ENCODE data around the gene KLHL21.
A peak's percentile ranks its signal among the peaks of the same experiment; 100 is the strongest.

KLHL21 gene

DNA sequence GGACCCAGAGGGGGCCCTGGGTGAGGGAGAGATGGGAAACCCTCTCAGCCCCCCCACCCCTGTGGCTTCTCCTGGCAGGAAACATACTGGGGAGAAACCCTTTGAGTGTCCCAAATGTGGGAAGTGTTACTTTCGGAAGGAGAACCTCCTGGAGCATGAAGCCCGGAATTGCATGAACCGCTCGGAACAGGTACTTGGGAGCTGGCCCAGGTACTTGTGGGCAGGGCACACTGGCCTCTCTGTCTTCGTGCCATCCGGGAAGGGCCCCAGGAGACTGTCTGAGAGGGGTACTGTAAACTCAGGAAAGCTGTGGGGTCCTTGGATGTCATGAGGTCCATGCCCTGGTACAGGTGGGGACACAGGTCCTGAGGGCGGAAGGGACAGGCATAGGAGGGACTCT is 16.8 kb downstream of the KLHL21 start:
- ATAC-seq (no peak), DNase-seq (no peak)
- Mint-ChIP-seq H3K27me3 (no peaks in the 10 kb centered on the region), H3K4me3 (no peak overlapping the region), H3K9me3 (no peaks in the 10 kb centered on the region), H3K27ac (no peak overlapping the region), H3K4me1 (peaks cover 21% of the 10 kb centered on the region), H3K36me3 (ENCODE audit: low read depth) (peaks cover 10% of the 10 kb centered on the region)

DNA sequence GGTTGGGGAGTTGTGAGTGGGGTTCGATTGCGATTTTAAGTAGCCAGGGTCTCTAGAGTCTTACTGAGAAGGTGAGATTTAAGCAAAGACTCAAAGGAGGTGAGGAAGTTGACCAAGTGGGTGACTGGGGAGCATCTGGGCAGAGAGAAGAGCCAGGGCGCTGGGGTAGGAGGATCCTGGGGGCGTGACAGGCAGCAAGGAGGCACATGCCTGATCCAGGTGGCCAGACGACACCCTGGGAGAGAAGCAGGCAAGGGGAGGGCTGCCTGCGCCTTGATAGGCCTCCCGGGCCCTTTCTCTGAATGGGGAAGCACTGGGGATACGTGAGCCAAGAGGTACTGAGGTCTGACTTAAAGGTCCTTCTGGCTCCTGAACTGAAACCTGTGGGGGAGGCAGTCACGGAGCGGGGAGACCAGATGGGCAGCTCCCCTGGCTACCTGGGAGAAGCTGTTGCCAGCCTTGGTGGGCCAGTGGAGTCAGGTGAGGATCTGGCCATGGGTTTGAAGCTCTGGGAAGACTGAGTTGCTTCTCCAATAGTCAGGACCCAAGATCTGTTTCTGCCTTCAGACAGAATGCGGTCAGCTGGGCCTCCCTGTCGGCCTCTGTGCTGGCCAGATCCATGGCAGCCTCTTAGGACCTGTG is 17.5 kb downstream of the KLHL21 start:
- ATAC-seq (no peak), DNase-seq (no peak)
- Mint-ChIP-seq H3K27ac (no peak overlapping the region), H3K9me3 (no peaks in the 10 kb centered on the region), H3K4me1 (peaks cover 23% of the 10 kb centered on the region), H3K4me3 (no peak overlapping the region), H3K27me3 (no peaks in the 10 kb centered on the region), H3K36me3 (ENCODE audit: low read depth) (peaks cover 10% of the 10 kb centered on the region)

DNA sequence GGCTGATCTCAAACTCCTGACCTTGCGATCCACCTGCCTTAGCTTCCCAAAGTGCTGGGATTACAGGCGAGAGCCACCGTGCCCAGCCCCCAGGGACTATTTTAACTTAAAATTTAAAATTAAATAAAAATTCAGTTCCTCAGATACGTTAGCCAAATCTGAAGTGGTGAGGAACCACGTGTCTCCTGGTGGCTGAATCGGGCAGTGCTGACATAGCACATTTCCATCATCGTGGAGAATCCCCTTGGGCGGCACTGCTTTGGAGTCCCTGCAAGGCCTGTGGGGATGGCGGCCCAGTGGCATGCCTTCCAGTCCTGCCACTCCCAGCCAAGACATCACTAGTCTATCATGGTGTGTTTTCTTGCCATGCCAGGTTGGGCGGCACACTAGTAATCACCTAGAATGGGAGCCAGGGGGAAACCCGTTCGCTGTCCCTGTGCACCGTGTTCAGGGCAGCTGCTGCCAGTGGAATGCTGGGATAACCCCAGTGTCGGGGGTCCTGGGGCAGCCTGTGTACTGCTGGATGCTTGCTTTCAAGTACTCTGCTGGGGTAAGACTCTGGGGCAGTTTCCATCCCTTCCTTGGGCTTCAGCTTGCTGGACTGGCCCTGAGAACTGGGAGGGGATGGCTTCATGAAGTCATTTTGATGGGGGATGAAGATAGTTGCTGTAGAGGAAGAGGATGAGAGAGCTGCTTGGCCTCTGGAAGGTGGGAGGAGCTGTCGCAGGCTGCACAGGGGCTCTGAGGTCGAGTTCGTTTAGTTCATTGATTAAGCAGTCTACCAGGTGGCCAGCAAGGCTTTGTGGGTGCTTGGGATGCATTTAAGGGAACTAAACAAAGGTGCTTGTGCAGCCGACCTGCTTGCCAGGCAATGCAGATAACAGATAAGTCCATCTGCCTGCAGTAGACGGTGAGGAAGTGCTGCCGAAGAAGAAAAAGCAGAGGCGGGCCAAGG is 18.3 kb downstream of the KLHL21 start:
- H3K27me3 Mint-ChIP-seq = no peaks in the 10 kb centered on the region
- ATAC-seq = no peak
- H3K4me3 Mint-ChIP-seq = no peak overlapping the region
- no peaks in the 10 kb centered on the region for H3K9me3 Mint-ChIP-seq
- peaks cover 10% of the 10 kb centered on the region for H3K36me3 Mint-ChIP-seq (ENCODE audit: low read depth)
- H3K27ac Mint-ChIP-seq = no peak overlapping the region
- peaks cover 29% of the 10 kb centered on the region for H3K4me1 Mint-ChIP-seq
- no peak for DNase-seq

DNA sequence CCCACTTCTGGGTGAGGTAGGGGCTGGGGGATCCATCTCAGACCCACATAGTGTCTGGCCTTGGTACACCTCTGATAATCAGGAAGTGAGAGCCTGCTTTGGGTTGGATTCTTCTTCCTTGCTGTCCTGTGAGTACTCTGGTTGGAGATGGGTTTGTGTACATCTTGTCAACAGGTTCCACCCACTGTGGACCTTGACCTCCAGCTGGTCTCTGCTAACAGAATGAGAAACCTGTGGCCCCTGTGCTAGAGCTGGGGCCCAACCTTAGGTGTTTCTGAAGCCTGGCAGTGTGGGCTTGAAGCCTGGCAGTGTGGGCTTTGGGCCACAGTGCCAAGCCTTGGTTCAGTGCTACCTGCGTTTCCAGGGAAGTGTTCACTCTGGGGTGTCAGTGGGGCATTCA is 20.3 kb downstream of the KLHL21 start:
- no peaks in the 10 kb centered on the region for H3K9me3 Mint-ChIP-seq
- ATAC-seq = no peak
- H3K4me3 Mint-ChIP-seq = peak overlapping the region; percentile 3
- DNase-seq = no peak
- H3K27ac Mint-ChIP-seq = no peak overlapping the region
- H3K36me3 Mint-ChIP-seq (ENCODE audit: low read depth) = peaks cover 6% of the 10 kb centered on the region
- H3K4me1 Mint-ChIP-seq = peaks cover 31% of the 10 kb centered on the region
- H3K27me3 Mint-ChIP-seq = no peaks in the 10 kb centered on the region

DNA sequence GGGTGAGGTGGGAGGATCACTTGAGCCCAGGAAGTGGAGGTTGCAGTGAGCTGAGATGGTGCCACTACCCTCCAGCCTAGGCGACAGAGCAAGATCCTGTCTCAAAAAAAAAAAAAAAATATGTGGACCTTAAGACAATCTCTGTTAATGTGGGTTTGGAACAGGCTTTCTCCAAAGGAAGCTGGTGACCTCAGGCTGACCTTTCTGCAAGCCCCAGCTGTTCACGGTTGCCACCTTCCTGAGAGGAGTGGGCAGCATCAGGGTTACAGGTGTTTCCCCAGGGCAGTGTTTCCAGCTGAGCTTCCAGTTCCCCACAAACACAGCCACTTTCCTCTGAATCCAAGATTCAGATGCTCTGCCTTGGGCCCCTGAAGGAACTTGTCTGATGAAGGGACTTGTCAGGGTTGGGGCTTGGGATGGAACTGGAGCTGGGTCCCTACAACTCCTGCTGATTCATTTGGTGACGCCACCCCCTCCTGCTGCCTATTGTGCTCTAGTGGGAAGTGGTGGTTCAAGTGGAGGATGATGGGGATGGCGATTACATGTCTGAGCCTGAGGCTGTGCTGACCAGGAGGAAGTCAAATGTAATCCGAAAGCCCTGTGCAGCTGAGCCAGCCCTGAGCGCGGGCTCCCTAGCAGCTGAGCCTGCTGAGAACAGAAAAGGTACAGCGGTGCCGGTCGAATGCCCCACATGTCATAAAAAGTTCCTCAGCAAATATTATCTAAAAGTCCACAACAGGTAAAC is 20.9 kb downstream of the KLHL21 start:
- DNase-seq = no peak
- no peak for ATAC-seq
- peaks cover 31% of the 10 kb centered on the region for H3K4me1 Mint-ChIP-seq

DNA sequence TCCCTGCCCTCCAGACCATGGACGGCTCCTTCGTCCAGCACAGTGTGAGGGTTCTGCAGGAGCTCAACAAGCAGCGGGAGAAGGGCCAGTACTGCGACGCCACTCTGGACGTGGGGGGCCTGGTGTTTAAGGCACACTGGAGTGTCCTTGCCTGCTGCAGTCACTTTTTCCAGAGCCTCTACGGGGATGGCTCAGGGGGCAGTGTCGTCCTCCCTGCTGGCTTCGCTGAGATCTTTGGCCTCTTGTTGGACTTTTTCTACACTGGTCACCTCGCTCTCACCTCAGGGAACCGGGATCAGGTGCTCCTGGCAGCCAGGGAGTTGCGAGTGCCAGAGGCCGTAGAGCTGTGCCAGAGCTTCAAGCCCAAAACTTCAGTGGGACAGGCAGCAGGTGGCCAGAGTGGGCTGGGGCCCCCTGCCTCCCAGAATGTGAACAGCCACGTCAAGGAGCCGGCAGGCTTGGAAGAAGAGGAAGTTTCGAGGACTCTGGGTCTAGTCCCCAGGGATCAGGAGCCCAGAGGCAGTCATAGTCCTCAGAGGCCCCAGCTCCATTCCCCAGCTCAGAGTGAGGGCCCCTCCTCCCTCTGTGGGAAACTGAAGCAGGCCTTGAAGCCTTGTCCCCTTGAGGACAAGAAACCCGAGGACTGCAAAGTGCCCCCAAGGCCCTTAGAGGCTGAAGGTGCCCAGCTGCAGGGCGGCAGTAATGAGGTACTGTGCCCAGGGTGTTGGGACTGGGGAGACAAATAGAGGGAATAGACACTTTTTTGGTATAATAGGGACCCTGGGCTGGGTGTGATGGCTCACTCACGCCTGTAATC is 21.9 kb downstream of the KLHL21 start:
- Mint-ChIP-seq H3K9me3 (no peaks in the 10 kb centered on the region), H3K4me1 (peaks cover 31% of the 10 kb centered on the region), H3K36me3 (ENCODE audit: low read depth) (peaks cover 6% of the 10 kb centered on the region), H3K4me3 (peak overlapping the region; percentile 89), H3K27me3 (no peaks in the 10 kb centered on the region), H3K27ac (peak overlapping the region; percentile 94)
- ATAC-seq (no peak), DNase-seq (no peak)

More for the DNA sequence above, 20.9 kb downstream of the KLHL21 start:
- peak overlapping the region; percentile 89 for H3K4me3 Mint-ChIP-seq
- peak overlapping the region; percentile 40 for H3K27ac Mint-ChIP-seq
- no peaks in the 10 kb centered on the region for H3K9me3 Mint-ChIP-seq
- H3K27me3 Mint-ChIP-seq = no peaks in the 10 kb centered on the region
- H3K36me3 Mint-ChIP-seq (ENCODE audit: low read depth) = peaks cover 6% of the 10 kb centered on the region

DNA sequence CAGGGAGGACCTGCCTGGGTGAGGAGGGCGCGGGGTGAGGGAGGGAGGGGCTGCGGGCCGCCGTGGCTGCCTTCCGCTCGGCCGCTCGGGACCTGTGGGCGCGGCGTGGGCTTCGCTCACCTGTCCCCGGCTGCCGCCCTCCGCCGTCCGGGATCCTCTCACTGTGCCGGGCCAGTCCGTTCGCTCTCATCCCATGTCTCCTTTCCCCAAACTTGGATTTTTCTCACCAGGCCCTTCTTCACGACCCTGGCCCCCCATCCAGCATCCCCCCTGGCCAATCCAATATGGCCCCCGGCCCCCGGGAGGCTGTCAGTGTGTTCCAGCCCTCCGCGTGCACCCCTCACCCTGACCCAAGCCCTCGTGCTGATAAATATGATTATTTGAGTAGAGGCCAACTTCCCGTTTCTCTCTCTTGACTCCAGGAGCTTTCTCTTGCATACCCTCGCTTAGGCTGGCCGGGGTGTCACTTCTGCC is 22.5 kb downstream of the KLHL21 start:
- peak overlapping the region; percentile 94 for H3K27ac Mint-ChIP-seq
- ATAC-seq (no peak), DNase-seq (no peak)
- no peaks in the 10 kb centered on the region for H3K27me3 Mint-ChIP-seq
- H3K9me3 Mint-ChIP-seq = no peaks in the 10 kb centered on the region
- peaks cover 31% of the 10 kb centered on the region for H3K4me1 Mint-ChIP-seq
- H3K36me3 Mint-ChIP-seq (ENCODE audit: low read depth) = peaks cover 6% of the 10 kb centered on the region
- H3K4me3 Mint-ChIP-seq = peak overlapping the region; percentile 89

DNA sequence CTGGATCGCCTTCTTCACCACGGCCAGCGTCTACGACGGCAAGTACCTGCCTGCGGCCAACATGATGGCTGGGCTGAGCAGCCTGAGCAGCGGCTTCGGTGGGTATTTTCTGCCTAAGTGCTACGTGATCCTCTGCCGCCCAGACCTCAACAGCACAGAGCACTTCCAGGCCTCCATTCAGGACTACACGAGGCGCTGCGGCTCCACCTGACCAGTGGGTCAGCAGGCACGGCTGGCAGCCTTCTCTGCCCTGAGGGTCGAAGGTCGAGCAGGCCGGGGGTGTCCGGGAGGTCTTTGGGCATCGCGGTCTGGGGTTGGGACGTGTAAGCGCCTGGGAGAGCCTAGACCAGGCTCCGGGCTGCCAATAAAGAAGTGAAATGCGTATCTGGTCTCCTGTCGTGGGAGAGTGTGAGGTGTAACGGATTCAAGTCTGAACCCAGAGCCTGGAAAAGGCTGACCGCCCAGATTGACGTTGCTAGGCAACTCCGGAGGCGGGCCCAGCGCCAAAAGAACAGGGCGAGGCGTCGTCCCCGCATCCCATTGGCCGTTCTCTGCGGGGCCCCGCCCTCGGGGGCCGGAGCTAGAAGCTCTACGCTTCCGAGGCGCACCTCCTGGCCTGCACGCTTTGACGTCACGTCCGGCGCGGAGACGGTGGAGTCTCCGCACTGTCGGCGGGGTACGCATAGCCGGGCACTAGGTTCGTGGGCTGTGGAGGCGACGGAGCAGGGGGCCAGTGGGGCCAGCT is 23.1 kb downstream of the KLHL21 start, which contains the start of gene ZBTB48:
Gene ZBTB48 (plus strand): TSS at position 621 of the 745 bp plus-strand sequence. CDS start 616 bp downstream, outside the sequence.
- ATAC-seq (peak; percentile 99), DNase-seq (peak; percentile 98)
- no peaks in the 10 kb centered on the region for H3K27me3 Mint-ChIP-seq
- peak within 1 kb of the TSS; percentile 89 for H3K4me3 Mint-ChIP-seq
- H3K27ac Mint-ChIP-seq = peak within 1 kb of the TSS; percentile 94
- H3K4me1 Mint-ChIP-seq = peaks cover 31% of the 10 kb centered on the region
- no peaks in the 10 kb centered on the region for H3K9me3 Mint-ChIP-seq
- H3K36me3 Mint-ChIP-seq (ENCODE audit: low read depth) = peaks cover 6% of the 10 kb centered on the region

DNA sequence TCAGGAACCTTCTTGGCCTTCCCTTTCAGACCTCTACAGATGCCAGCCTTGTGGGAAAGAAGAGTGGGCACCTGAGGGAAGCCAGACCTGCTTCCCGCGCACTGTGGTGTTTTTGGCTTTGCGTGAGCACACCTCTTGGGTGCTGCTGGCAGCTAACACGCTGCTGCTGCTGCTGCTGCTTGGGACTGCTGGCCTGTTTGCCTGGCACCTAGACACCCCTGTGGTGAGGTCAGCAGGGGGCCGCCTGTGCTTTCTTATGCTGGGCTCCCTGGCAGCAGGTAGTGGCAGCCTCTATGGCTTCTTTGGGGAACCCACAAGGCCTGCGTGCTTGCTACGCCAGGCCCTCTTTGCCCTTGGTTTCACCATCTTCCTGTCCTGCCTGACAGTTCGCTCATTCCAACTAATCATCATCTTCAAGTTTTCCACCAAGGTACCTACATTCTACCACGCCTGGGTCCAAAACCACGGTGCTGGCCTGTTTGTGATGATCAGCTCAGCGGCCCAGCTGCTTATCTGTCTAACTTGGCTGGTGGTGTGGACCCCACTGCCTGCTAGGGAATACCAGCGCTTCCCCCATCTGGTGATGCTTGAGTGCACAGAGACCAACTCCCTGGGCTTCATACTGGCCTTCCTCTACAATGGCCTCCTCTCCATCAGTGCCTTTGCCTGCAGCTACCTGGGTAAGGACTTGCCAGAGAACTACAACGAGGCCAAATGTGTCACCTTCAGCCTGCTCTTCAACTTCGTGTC is 23.9 kb downstream of the KLHL21 start:
- peak overlapping the region; percentile 89 for H3K4me3 Mint-ChIP-seq
- no peaks in the 10 kb centered on the region for H3K27me3 Mint-ChIP-seq
- no peaks in the 10 kb centered on the region for H3K9me3 Mint-ChIP-seq
- peaks cover 31% of the 10 kb centered on the region for H3K4me1 Mint-ChIP-seq
- peaks cover 6% of the 10 kb centered on the region for H3K36me3 Mint-ChIP-seq (ENCODE audit: low read depth)
- H3K27ac Mint-ChIP-seq = peak overlapping the region; percentile 94
- no peak for ATAC-seq
- DNase-seq = no peak

DNA sequence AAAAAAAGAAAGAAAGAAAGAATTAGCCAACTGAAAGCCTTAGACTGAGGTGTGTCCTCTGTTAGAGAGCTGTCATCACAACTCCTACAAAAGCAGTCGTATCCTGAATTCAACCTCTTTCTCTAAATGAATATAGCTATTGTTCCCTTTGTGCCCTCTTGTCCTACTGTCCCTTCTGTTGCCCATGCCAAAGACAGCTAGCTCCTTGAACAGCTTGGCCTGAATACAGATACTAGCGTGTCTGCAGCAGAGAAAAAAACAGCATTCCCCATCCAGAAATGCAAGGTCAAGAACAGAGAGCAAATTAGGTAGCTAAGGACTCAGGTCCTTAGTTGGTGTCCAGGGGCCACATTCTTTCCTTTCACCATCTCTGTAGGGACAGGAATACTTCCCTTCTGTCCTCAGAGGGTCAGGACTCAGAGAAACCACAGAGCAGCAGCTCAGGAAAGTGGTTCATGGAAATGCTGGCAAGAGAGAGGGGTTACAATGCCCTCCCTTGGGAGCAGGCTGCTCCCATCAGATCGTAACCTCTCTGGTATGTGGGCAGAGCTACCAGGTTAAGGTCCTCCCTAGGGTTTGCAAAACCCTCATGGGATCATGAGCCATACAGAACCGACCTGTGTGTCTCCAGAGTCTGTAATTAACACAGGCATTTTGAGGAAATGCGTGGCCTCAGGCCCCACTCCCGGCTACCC is 24.7 kb downstream of the KLHL21 start:
- H3K4me3 Mint-ChIP-seq = no peak overlapping the region
- H3K9me3 Mint-ChIP-seq = no peaks in the 10 kb centered on the region
- no peaks in the 10 kb centered on the region for H3K27me3 Mint-ChIP-seq
- no peak for DNase-seq
- ATAC-seq = no peak
- H3K4me1 Mint-ChIP-seq = peaks cover 31% of the 10 kb centered on the region
- H3K27ac Mint-ChIP-seq = no peak overlapping the region
- peaks cover 6% of the 10 kb centered on the region for H3K36me3 Mint-ChIP-seq (ENCODE audit: low read depth)

DNA sequence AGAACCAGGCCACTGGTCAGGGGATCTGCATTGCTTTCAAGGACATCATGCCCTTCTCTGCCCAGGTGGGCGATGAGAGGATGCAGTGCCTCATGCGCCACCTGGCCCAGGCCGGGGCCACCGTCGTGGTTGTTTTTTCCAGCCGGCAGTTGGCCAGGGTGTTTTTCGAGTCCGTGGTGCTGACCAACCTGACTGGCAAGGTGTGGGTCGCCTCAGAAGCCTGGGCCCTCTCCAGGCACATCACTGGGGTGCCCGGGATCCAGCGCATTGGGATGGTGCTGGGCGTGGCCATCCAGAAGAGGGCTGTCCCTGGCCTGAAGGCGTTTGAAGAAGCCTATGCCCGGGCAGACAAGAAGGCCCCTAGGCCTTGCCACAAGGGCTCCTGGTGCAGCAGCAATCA is 27.9 kb downstream of the KLHL21 start:
- H3K27me3 Mint-ChIP-seq = no peaks in the 10 kb centered on the region
- H3K4me3 Mint-ChIP-seq = no peak overlapping the region
- no peak for DNase-seq
- no peak overlapping the region for H3K27ac Mint-ChIP-seq
- H3K9me3 Mint-ChIP-seq = no peaks in the 10 kb centered on the region
- no peak for ATAC-seq
- H3K4me1 Mint-ChIP-seq = peaks cover 10% of the 10 kb centered on the region
- peaks cover under 1% of the 10 kb centered on the region for H3K36me3 Mint-ChIP-seq (ENCODE audit: low read depth)

DNA sequence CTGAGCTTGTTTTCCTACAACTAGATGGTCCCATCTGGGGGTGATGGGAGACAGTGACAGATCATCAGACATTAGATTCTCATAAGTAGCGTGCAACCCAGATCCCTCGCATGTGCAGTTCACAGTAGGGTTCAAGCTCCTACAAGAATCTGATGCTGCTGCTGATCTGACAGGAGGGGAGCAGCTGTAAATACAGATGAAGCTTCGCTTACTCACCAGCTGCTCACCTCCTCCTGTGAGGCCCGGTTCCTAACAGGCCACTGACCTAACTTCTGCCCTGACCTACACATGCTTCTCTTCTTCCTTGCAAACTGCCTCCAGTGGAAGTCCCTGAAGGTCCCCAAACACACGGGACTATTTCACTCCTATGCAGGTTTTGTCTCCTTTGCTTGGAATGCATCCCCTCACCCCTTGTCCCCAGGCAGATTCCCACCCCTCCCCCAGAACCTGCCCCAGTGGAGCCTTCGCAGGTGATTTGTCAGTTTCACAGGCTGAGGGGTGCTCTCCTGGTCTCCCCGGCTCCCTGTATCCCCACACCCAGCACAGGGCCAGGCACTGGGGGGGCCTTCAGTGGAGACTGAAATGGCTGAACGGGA is 28.5 kb downstream of the KLHL21 start:
- Mint-ChIP-seq H3K4me3 (no peak overlapping the region), H3K9me3 (no peaks in the 10 kb centered on the region), H3K27me3 (no peaks in the 10 kb centered on the region), H3K27ac (no peak overlapping the region), H3K36me3 (ENCODE audit: low read depth) (no peaks in the 10 kb centered on the region), H3K4me1 (peaks cover 3% of the 10 kb centered on the region)
- ATAC-seq (no peak), DNase-seq (no peak)

Measured in activated naive CD8-positive, alpha-beta T cell treated with anti-CD3 and anti-CD28 coated beads, Interleukin-2, amount 50 U/mL, for 24 hours (primary cell).